Measurements from ENCODE around the gene C2orf81.
A peak's percentile ranks its signal among the peaks of the same experiment; 100 is the strongest.
"Not testable (repeated sequence)": the region's sequence is repeated elsewhere in the genome, so short reads cannot be mapped to it uniquely, and the experiment has no call there.

The C2orf81 gene

DNA sequence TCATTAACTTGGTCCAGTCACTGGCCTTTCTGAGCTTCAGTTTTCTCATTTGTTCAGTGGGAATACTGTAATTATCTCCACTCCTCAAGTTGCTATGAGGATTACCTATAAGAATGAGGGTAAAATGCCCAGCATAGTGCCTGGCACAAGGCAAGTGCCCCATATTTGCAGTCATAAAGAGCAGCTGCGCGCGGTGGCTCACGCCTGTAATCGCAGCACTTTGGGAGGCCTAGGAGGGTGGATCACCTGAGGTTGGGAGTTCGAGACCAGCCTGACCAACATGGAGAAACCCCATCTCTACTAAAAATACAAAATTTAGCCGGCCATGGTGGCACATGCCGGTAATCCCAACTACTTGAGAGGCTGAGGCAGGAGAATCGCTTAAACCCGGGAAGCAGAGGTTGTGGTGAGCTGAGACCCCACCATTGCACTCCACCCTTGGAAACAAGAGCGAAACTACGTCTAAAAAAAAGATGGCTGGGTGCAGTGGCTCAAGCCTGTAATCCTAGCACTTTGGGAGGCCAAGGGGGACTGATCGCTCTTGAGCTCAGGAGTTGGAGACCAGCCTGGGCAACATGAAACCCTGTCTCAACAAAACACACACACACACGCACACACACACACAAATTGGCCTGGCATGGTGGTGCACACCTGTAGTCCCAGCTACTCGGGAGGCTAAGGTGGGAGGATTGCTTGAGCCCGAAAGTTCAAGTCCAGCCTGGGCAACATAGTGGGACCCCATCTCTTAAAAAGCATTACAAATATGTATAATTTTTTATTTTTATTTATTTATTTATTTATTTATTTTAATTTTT is 21.3 kb upstream of the C2orf81 start:
- not testable (repeated sequence) for DNase-seq

- no peak for DNase-seq
Measured at GRCh38 chr2:74441690-74442482, 20.5 kb upstream of the C2orf81 start, which contains the start of gene RTKN. TSS of gene RTKN (minus strand) at chr2:74441937. CDS start at chr2:74441816, 121 bp downstream.

GRCh38 chr2:74441170-74441689 is 19.8 kb upstream of the C2orf81 start:
- no peak for DNase-seq

DNA sequence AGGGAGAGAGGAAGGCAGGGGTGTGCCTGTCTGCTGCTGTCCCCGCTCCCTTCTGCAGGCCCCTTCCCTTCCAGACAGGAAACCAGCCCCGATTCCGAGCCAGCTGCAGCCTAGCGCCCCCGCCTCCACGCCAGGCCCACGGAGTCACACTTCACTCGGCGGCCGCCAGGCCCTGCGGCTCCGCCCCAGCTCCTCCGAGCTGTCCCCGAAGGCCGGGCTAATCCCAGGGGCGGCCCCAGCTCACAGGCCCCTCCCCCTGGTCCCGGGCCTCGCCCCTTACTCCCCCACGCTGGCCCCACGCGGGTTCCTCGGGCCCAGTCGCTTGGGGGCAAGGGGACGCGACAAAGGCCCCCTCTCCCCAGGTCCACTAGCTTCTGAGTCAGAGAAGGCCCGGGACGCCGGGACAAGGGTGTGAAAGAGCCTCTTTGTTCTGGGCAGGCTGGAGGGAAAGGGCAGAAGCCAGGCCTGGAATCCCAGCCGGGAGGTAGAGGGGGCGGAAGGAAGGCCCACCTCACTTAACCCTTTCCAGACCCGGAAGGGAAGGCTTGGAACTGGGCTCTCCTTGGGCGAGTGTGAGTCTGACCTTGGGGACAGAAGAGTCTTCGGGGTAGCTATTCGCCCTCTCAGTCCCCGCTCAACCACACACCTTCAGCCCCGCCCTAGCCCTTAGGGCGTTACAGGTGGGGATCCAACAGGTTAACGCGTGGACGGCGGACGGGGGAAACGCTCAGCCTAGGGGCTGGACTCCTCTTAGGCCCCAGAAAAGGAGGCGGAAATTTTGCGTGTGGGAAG is 19.2 kb upstream of the C2orf81 start:
- peak; percentile 55 to 82 for DNase-seq

- peak in 1 of 2 experiments; percentile 13 for DNase-seq
Measured at GRCh38 chr2:74439803-74440377, 18.5 kb upstream of the C2orf81 start.

- DNase-seq: no peak
Measured at GRCh38 chr2:74439373-74439772, 18.0 kb upstream of the C2orf81 start.

- DNase-seq: no peak
Measured at GRCh38 chr2:74438248-74438647, 16.8 kb upstream of the C2orf81 start.

DNA sequence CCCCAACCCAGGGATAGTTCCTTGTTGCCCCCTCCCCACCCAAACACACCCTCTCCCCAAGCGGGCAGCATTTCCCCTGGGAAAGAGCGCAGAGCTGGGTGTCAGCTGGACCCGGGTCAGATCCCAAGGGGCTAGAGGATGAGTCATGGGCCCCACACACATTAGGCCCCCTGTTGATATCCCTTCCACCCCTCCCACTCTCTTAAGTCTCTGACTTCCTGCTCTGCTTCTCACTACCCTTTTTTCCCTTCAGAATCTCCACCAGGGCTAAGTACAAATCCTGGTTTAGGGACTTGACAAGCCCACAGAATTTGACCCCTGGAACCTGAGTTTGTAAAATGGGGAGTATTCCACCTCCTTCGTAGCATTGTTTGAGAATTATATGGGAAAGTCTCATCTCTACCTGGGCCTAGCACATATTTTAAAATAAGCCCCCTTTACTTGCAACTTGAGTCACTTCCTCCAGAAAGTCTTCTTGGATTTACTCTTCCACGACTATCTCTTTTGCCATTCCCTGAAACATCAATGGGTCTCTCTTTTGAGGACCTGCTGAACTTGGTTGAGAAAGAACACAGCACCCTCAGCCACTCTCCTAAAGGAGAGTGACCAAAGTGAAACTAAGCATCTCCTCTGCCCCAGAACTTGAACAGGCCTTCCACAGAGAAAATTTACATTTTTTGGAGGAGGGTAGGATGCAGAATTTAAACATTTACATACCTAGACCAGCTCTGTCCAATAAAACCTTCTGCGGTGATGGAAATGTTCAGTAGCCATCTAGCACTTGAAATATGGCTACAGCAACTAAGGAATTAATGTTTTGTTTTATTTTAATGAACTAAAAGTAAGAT is 15.7 kb upstream of the C2orf81 start:
- DNase-seq: no peak

DNA sequence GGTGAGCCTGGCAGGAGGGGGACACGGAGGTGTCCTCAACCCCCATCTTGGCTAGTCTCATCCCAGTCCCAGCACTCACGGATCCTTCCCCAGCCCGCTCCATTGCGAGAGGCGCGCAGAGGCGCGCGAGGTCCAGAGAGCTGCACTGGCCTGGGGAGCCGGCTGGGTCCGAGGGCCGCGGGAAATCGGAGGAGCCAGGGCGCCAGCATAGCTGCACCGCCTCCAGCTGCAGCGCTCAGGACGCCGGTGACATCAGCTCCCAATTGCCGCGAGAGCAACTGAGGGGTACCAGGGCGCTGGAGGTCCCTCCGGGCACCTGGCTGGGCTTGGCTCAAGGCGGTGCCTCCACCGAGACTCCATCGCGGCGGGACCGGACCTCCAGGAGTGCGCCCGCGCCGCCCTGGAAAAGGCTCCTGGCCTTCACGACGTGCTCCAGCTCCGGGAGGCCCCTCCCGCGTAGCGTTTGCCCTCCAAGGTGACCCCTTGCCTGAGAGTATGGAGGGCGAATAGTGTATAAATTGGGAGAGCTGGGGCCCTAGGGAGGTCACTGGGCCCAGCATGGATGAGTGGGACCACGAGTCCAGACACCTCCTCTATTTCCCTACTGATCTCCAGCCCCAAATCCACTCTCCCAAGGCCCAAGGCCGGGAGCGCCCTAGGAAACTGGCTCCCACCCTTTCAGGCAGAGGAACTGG is 14.8 kb upstream of the C2orf81 start:
- no peak for DNase-seq

GRCh38 chr2:74430502-74430901 is 9.1 kb upstream of the C2orf81 start:
- DNase-seq: no peak

GRCh38 chr2:74429487-74430451 is 8.3 kb upstream of the C2orf81 start:
- no peak for DNase-seq

GRCh38 chr2:74428675-74429074 is 7.3 kb upstream of the C2orf81 start:
- no peak for DNase-seq

- DNase-seq: no peak
Measured at GRCh38 chr2:74427551-74427950, 6.1 kb upstream of the C2orf81 start.

DNA sequence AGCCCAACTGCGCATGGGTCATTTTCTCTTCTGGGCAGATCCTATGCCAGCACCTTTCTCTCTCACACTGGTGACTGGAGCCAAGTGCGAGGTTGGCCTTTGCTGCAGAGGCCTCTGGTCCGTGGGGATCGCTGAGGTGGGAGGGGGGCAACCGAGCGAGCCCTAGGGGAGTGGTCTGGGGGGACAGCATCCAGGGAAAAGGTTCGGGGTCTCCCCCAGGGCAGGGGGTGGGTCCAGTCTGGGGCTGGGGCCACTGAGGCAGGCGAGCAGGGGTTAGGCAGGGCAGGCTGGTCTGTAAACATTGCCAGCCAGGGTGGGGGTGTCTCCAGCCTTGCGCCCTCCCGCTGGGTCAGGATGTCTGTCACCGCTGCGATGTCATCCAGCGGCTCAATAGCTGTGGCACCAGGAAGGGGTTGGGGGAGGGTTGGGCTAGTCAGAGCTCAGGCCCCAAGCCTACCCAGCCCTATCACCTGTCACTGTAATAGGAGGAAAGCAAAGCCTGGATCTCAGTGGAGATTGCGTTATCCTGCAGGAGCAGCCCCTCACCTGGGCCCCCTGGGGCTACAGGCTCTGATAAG is 4.9 kb upstream of the C2orf81 start:
- DNase-seq: no peak

DNA sequence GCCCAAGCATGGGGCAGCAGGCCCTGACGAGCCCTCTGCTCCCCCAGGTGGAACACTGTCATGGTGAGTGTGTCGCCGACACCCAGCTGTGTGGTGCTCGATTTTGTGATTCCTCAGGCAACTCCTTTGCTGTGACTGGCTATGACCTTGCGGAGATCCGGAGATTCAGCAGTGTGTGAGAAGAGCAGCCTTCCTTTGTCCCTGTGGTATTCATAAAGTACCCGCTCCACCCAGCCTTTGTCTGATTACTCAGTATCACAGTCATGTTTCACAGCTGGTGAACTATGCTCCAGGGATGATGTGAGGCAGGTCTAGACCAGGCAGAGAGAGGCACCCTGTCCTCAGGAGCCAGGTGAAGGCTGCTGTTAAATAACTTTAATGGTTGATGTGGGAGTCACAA is 4.1 kb upstream of the C2orf81 start:
- DNase-seq: no peak

DNA sequence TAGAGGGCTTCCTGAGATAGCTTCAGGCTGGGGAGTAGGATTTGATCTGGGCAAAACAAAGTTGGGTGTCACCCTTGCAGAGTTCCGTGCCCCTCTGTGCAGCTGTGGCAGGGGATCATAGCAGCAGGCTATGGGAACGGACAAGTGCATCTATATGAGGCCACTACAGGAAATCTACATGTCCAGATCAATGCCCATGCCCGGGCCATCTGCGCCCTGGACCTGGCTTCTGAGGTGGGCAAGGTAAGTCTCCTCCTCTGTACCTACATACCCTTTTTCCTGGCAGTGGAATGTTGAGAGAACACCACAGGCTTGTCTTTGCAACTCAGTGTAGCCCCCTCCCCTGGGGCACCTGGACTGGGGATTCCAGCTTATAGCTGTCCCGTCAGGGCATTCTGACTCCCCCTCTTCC is 3.6 kb upstream of the C2orf81 start:
- DNase-seq: no peak

DNA sequence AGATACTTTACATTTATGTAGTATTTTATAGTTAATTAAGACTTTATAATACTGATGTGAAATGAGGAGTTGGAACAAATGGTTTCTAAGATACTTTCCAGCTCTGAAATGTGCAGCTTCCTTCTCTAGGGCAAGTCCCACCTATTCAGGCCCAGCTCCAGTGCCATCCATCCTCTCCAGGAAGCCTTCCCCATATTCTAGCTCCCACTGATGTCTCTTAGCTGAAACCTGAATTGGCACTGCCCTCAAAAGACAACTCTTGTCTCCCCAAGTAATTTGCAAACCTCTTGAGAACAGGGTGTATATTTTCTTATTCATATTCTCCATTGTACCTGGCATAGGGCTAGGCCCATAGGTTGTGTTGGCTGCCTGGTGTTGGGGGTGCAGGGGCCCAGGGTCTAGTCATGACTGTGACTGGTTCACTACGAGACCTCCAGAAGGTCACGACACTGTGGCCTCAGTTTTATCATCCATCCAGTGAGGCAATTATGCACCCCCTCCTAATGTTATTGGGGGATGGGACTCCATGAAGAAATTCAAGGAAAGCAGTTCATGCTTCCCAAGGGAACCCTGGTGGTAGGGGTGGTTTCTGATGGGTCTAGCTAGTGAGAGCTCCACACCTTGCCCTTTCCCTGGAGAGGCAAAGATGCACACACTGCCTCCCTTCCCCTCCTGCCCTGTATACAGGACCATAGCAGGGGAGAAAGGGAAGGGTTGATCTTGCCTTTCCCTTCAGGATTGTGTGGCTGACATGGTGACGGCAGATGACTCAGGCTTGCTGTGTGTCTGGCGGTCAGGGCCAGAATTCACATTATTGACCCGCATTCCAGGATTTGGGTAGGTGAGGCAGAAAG is 2.9 kb upstream of the C2orf81 start:
- no peak for DNase-seq

Measured in SHP77 (cell line).